Measurements from ENCODE around the gene MCTP2.

DNA sequence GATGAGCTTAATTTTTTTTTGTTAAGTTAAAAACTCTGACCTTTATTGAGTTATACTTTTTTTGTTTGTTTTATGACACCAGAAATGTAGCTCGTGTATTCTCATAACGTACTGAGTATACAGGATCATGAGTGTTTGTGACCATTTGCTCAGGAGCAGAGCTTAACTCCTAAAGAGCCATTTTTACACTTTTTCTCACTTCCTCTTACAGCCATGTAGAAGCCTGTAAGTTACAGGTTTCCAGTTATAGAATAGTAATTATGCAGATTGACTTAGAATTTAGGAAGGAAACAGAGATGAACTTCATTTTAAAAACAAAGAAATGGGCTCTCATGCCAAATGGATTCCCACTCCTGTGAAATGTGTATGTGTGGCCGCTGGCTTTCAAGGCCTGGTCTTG lies 151.7 kb downstream of the MCTP2 start:
- TF ChIP-seq SUZ12 (IDR thresholded peaks at IDR 0.05; ENCODE audit: extremely low read depth, insufficient read depth, insufficient read length) (no peak), ZNF274 (IDR thresholded peaks at IDR 0.05; ENCODE audit: low read depth, low read length) (no peak)
